ENCODE data around the gene HOXA13. TPM values are rescaled to one million over a fixed set of nuclear protein-coding genes. Genes with fewer than 3 reads are reported as not detected.

HOXA13 gene
- total RNA-seq, 1 donor: not detected

DNA sequence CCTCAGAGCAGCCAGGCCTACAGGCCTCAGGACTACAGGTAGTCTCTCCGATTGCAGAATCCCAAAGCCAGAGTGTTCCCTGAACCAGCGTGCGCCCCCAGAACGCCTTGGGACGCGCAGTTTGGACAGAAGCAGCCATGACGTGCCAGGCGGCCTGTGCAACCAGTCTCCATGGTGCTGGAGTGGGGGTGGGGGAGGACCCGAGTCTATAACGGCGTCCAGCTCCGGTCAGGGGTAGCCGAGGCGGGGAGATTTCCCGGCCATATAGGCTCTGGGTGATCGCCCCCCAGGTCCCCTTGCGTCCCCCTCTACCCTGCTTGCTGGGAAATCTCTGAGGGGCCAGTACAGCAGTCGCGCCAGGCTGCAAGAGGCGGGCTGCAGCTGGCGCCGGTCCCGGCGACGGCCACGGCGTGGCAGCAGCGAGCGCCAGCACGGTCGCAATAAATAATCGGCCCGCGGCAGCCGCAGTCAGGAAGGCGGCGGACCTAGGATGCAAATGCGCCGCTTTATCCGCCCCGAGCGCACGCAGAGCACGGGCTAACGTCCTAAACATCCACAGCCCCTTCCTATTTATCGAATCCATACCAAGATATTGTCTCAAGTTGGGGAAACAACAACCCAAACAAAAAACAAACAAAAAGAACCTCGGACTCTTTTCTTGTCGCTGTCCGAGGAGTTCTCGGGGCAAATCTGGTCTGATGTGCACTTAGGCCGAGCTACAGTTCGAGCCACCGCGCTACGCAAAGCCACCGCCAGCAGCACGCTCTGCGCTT, 49.1 kb downstream of the HOXA13 start:
- DNase-seq (ENCODE audit: low read depth in 2 of 3, low spot score in 2 of 3): peak in 2 of 3 donors; percentile 83 to 85

DNA sequence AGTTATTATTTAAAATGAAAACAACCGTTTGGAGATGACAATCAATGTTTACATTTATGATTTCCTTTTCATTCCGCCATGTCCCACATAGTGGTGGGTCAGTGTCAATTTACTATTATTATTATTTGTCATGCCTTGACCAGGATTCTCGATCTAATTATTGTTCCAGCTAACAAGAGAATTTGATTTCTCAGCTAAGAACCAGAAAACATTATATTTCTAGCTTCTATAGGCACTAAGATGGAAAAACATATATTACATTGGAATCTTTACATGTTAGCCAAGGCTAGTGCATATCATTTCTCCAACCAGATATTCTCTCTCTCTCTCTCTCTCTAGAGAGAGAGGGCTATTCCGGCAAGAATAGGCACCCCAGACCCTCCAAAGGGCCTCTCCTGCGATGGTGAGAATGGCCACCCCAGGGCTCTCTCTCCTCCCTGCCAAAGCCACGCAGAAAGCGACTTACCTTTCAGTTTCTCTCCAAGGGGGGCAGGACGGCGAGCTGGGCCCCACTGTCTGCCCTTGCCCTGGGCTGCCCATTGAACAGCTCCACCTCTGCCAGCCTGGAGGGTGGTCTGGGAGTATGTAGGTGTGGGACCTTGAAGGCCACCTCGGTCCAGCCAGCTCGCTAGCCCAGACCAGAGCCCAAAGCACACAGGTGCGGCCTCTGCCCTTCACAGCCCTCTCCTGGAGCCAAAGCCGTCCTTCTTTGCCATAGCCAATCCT, 49.9 kb downstream of the HOXA13 start:
- no peak for DNase-seq (ENCODE audit: low read depth in 2 of 3, low spot score in 2 of 3)

DNA sequence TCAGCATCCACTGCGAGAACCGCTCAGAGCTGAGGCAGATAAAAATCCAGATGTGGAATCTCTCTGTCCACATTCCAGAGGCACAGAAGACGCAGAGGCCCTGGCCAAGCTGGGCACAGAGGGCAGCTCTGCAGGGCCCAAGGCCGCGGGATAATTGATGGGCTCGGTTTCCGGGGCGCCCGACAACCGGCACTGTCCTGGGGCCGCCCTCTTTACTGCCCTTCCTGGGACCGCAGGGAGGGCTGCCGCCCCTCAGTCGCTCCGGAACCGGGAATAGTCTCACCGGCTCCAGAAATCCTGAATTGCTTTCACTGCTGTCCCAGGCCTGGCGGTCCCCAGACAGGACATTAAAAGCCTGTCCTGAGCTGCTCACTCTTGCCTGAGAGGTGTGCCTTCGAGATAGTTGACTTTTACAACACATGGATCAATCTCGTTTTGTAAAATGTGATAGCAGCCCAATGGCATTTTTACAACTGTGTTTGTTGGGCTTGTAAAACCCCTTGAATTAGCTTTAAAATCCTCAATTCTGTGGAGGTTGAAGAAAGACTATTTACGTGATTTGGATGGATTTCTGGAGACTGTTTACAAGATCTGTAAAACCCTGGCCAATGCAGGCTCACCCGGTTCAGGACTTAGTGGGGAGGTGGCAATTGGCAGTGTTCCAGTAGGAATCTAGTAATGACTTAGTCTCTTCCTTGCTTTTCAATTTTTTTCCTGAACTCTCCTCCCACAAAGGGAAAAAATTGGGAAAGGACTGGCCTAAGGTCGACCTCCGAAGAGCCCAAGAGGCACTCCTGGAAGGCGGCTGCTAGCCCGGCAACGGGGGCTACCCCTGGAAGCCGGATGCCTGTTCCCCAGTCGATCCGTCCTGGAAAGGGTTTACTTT, 50.9 kb downstream of the HOXA13 start:
- DNase-seq (ENCODE audit: low read depth in 2 of 3, low spot score in 2 of 3): no peak

DNA sequence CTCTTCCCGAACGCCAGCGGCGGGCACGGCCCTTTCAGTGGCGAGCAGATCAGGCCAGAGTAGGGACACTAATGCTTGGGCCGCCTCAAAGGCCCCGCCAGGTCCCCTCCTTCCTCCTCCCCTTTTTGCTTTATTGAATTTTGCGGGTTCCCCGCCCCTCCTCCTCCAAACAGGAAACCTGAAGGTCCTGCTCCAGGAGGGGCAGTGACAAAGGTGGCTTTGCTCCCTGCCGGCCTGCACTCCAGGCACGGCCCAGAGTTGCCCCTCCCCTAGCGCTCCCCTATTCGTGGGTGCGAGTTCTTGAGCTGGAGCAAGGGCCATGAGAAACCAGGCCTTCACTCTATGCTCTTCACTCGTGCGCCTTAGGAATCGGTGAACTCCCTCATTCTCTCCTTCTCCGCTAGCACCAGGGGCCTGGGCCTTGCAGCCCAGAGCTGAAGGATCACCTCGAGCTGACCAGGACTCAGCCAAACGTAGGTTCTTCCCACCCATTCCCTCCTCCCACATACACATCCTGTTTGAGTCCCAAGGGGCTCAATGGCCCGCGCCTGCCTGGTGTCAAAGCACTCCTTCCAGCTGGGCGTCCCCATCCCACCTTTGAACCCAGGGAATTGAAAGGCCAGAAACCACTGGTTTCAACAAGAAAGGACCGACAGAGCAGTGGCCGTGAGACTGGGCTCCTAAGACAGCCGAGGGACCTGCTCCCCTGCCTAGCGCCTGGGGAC, 51.7 kb downstream of the HOXA13 start:
- DNase-seq (ENCODE audit: low read depth in 2 of 3, low spot score in 2 of 3): no peak

DNA sequence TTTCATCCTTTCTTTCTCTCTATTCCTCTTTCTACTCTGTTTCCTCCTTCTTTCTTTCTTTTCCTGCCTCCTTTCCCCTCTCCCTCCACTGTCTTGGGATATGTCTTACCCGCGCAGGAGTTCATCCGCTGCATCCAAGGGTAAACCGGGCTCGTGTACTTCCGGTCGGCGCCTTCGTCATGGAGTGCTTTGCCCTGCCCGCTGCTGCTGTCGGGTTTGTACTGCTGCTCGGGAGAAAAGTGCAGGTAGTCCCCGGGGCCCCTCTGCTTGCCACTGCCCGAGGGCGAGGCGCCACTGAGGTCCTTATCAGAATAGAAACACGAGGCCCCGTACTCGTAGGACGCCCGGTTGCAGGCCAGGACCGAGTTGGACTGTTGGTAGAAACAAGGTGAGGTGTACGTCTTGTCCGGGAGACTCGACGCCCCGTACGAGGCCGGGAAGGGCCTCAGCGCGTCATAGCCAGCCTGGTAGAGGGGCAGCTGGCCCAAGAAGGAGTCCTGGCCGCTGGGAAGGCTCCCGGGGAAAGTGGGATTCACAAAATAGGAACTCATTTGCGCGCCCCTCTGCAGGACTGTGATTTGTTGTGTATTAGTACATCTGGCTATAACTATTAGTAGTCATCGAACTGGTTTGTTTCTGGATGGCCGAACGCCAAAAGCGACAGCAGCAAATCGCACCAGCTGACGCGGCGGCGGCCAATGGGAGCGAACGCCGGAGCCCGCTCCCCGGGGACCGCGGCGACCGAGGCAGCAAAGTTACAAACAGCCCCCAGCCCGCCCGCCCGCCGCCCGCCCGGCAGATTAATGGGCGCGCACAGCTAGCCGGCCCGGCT, 52.5 kb downstream of the HOXA13 start, which contains the start of gene HOXA6:
Gene HOXA6 (minus strand): TSS at position 576 of the 832 bp plus-strand sequence. CDS start 25 bp downstream, at position 551.
- DNase-seq (ENCODE audit: low read depth in 2 of 3, low spot score in 2 of 3): no peak

DNA sequence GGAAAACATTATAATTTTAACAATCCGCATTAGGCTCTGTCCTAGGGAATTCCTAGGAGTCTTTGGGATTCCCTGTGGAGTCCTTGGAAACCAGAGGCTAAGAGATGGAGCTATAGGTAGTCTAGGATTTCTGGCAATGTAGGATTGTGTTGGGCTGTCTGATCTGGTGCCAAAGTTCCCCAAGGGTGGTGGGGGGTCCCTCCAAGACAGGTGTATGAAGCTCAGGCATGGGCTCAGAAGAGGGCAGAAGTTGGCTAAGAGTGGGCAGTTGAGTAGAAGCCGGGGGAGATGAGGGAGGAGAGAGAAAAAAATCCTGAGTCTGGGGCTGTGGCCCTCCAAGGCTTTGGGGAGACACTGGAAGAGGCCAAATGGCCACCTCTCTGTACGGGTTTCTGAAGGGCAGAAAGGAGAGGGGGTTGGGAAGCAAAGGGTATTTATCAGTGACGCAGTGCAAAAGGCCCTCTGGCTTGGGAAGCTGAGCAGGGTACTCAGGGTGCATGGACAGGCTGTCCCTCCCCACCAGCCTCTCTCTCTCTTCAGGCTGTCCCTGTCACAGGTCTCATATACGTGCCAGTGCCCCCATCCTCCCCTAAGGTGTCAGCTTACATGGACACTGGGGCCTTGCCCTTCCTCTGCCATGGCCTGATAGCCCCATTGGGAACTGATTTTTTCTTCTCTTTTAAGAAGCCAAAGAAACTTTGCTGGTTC, 53.2 kb downstream of the HOXA13 start:
- DNase-seq (ENCODE audit: low read depth in 2 of 3, low spot score in 2 of 3): no peak

DNA sequence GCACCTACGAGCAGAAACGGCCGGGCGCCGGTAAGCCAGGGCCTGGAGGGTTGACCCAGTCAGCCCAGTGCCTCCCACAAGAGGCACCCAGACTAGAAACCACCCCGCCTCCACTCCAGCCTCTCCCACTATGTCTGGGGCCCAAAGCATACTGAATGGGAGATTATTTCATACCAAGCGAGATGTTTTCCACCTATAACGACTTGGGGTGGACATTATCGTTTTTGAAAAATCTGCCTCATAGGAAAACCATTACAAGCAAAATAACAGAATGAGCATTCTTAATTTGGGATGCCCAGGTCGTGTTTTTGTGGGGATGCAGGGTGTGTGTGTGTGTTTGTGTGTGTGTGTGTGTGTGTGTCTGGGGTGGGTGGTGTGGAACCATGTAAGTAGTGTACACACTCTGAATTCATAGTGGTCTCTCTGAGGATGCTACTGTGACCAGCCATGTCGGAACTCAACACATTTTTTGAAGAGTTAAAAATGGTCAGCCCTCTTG, 53.9 kb downstream of the HOXA13 start:
- DNase-seq (ENCODE audit: low read depth in 2 of 3, low spot score in 2 of 3): no peak

DNA sequence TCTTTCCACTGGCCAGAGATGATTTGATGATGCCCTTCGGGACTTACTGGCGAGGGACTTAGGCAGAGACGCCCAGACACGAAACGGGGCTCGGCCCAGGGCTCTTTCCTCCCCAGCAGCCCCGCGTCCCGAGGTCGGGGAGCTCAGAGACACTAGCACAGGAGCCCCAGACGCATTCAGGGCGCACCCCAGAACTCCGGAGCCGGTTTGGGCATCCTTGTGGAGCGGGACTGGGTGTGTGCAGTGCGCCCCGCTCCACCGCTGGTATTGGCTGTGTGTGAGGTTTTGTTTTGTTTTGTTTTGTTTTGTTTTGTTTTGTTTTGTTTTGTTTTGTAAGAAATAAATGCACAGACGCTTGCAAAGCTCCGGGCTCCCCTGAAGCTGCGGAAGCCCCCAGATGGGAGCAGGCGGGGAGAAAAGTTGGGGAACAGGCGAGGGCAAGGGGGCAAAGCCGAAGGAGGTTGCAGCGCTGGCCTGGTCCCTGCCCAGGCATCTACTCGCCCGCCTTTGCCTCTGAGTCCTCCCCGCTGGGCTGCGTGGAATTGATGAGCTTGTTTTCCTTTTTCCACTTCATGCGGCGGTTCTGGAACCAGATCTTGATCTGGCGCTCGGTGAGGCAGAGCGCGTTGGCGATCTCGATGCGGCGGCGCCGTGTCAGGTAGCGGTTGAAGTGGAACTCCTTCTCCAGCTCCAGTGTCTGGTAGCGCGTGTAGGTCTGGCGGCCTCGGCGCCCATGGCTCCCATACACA, 54.6 kb downstream of the HOXA13 start:
- no peak for DNase-seq (ENCODE audit: low read depth in 2 of 3, low spot score in 2 of 3)

DNA sequence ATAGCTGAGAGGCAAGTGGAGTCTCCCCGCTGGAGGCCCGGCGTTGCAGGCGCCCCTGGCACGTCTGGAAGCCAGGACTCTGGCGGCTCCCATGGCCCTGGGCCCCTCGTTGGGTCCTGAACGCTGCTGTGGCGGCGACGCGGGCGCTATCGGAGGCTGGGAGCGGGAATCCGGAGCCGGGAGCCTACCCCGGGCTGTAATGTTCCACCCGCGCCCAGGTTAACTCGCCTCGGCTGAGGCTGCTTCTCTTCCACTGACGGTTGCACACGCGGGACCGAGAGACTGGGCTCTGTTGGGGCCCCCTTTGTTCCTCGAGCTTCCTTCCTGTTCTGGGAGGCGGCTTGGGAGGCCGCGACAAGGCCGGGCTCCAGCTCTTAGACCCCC, 55.1 kb downstream of the HOXA13 start:
- DNase-seq (ENCODE audit: low read depth in 2 of 3, low spot score in 2 of 3): no peak

Small RNAs within 50 kb of the gene (small RNA-seq; reads per million reads assigned to genes)
- gene AC004080.5 (not detected), gene RF02140 (not detected), gene RF02141 (not detected)

Other genes starting within 250 kb of the HOXA13 start
- gene HOXA1, start 104.1 kb downstream of the HOXA13 start, total RNA-seq: 0.27 TPM
- gene HOXA2, start 97.4 kb downstream of the HOXA13 start, total RNA-seq: 0.54 TPM
- 1.1 TPM for gene HOXA4, start 69.3 kb downstream of the HOXA13 start, total RNA-seq
- 30.4 TPM for gene HOXA5, start 56.4 kb downstream of the HOXA13 start, total RNA-seq
- 40.1 TPM for gene HOXA6, start 52.3 kb downstream of the HOXA13 start, total RNA-seq
- 14.3 TPM for gene HOXA3, start 47.5 kb downstream of the HOXA13 start, total RNA-seq
- gene HOXA7, start 43.4 kb downstream of the HOXA13 start, total RNA-seq: 13.2 TPM
- 105 TPM for gene HOXA9, start 34.6 kb downstream of the HOXA13 start, total RNA-seq
- gene HOXA10, start 25.8 kb downstream of the HOXA13 start, total RNA-seq: 19.4 TPM
- not detected for gene HOXA11, start 14.9 kb downstream of the HOXA13 start, total RNA-seq
- not detected for gene EVX1, start 42.7 kb upstream of the HOXA13 start, total RNA-seq

Measured in hematopoietic multipotent progenitor cell (in vitro differentiated cells).